Effector memory CD4-positive, alpha-beta T cell (primary cell): ENCODE measurements around the gene LZTS2.

Experiments used
- DNase-seq, 3 donors: peaks; one replicate each; pipeline ENCODE4 v3.0.0-alpha.2; 2020
- H3K27ac ChIP-seq: 2 replicates; pipeline ENCODE4 v1.7.0; 2013; ENCODE audit warnings: mild to moderate bottlenecking, low read length, moderate library complexity; ENCODE audit not compliant: insufficient read depth, poor library complexity, severe bottlenecking
- H3K27me3 ChIP-seq: replicated peaks from 2 replicates; pipeline ENCODE4 v1.7.0; 2013; ENCODE audit warnings: mild to moderate bottlenecking, low read length; ENCODE audit not compliant: insufficient read depth, control insufficient read depth, poor library complexity, severe bottlenecking
- H3K36me3 ChIP-seq: 2 replicates; pipeline ENCODE4 v1.7.0; 2013; ENCODE audit warnings: mild to moderate bottlenecking, low read length, moderate library complexity; ENCODE audit not compliant: control insufficient read depth, insufficient read depth
- H3K4me1 ChIP-seq: 2 replicates; pipeline ENCODE4 v1.7.0; 2013; ENCODE audit warnings: low read length, mild to moderate bottlenecking; ENCODE audit not compliant: control insufficient read depth, insufficient read depth, poor library complexity, severe bottlenecking
- H3K4me3 ChIP-seq: 2 replicates; pipeline ENCODE4 v1.7.0; 2013; ENCODE audit warnings: low read length, low read depth, mild to moderate bottlenecking; ENCODE audit not compliant: insufficient read depth, poor library complexity, severe bottlenecking
- H3K9me3 ChIP-seq: 2 replicates; pipeline ENCODE4 v1.7.0; 2013; ENCODE audit warnings: mild to moderate bottlenecking, low read length, moderate library complexity; ENCODE audit not compliant: control insufficient read depth

LZTS2 gene

GRCh38 chr10:101013365-101013825 lies 13.8 kb downstream of the LZTS2 start:
- no peaks in the 10 kb centered on the region for H3K4me1 ChIP-seq
- H3K9me3 ChIP-seq = no peaks in the 10 kb centered on the region
- no peak overlapping the region for H3K4me3 ChIP-seq
- DNase-seq = no peak
- no peaks in the 10 kb centered on the region for H3K36me3 ChIP-seq
- no peak overlapping the region for H3K27ac ChIP-seq
- H3K27me3 ChIP-seq = peaks cover 2% of the 10 kb centered on the region

- H3K9me3 ChIP-seq = no peaks in the 10 kb centered on the region
- DNase-seq = peak; percentile 50 to 63 (median 54)
- no peak overlapping the region for H3K27ac ChIP-seq
These were observed 14.7 kb downstream of the LZTS2 start for GRCh38 chr10:101014230-101014884.

GRCh38 chr10:101014966-101015581 lies 15.5 kb downstream of the LZTS2 start:
- Histone ChIP-seq H3K9me3 (no peaks in the 10 kb centered on the region), H3K4me1 (peaks cover 3% of the 10 kb centered on the region), H3K27ac (no peak overlapping the region), H3K36me3 (no peaks in the 10 kb centered on the region), H3K4me3 (no peak overlapping the region), H3K27me3 (peaks cover 2% of the 10 kb centered on the region)
- DNase-seq = no peak

More at GRCh38 chr10:101014230-101014884, 14.7 kb downstream of the LZTS2 start:
- Histone ChIP-seq H3K4me1 (peaks cover 3% of the 10 kb centered on the region), H3K27me3 (peaks cover 2% of the 10 kb centered on the region), H3K36me3 (no peaks in the 10 kb centered on the region), H3K4me3 (no peak overlapping the region)

- no peak overlapping the region for H3K4me3 ChIP-seq
These were observed 16.0 kb downstream of the LZTS2 start for GRCh38 chr10:101015582-101015973.

GRCh38 chr10:101016814-101017213 lies 17.2 kb downstream of the LZTS2 start:
- Histone ChIP-seq H3K27ac (no peak overlapping the region), H3K27me3 (peaks cover 2% of the 10 kb centered on the region), H3K4me1 (peaks cover 3% of the 10 kb centered on the region), H3K9me3 (no peaks in the 10 kb centered on the region), H3K36me3 (no peaks in the 10 kb centered on the region), H3K4me3 (no peak overlapping the region)
- DNase-seq = no peak

More at GRCh38 chr10:101015582-101015973, 16.0 kb downstream of the LZTS2 start:
- no peaks in the 10 kb centered on the region for H3K9me3 ChIP-seq
- H3K27me3 ChIP-seq = peaks cover 2% of the 10 kb centered on the region
- H3K4me1 ChIP-seq = peaks cover 3% of the 10 kb centered on the region
- H3K27ac ChIP-seq = no peak overlapping the region
- no peak for DNase-seq
- no peaks in the 10 kb centered on the region for H3K36me3 ChIP-seq

- no peaks in the 10 kb centered on the region for H3K9me3 ChIP-seq
- H3K4me3 ChIP-seq = no peak overlapping the region
- H3K36me3 ChIP-seq = no peaks in the 10 kb centered on the region
- no peak overlapping the region for H3K27ac ChIP-seq
- peaks cover 2% of the 10 kb centered on the region for H3K27me3 ChIP-seq
- DNase-seq = no peak
- peaks cover 3% of the 10 kb centered on the region for H3K4me1 ChIP-seq
These were observed 18.6 kb downstream of the LZTS2 start for GRCh38 chr10:101018118-101018599.

GRCh38 chr10:101018600-101019439 lies 19.2 kb downstream of the LZTS2 start:
- no peaks in the 10 kb centered on the region for H3K9me3 ChIP-seq
- H3K36me3 ChIP-seq = no peaks in the 10 kb centered on the region
- peaks cover 3% of the 10 kb centered on the region for H3K4me1 ChIP-seq
- no peak overlapping the region for H3K4me3 ChIP-seq
- peaks cover 2% of the 10 kb centered on the region for H3K27me3 ChIP-seq
- H3K27ac ChIP-seq = no peak overlapping the region
- peak; percentile 32 to 47 (median 46) for DNase-seq

- Histone ChIP-seq H3K4me1 (peaks cover 3% of the 10 kb centered on the region), H3K27ac (no peak overlapping the region), H3K9me3 (no peaks in the 10 kb centered on the region), H3K4me3 (no peak overlapping the region), H3K27me3 (peaks cover 2% of the 10 kb centered on the region), H3K36me3 (no peaks in the 10 kb centered on the region)
- no peak for DNase-seq
These were observed 19.8 kb downstream of the LZTS2 start for GRCh38 chr10:101019440-101019703.

GRCh38 chr10:101020427-101021075 lies 20.9 kb downstream of the LZTS2 start:
- Histone ChIP-seq H3K36me3 (no peaks in the 10 kb centered on the region), H3K9me3 (no peaks in the 10 kb centered on the region), H3K4me3 (no peak overlapping the region), H3K27ac (no peak overlapping the region), H3K4me1 (peaks cover 3% of the 10 kb centered on the region), H3K27me3 (peaks cover under 1% of the 10 kb centered on the region)
- no peak for DNase-seq
